Ishikawa (cell line): ENCODE data around the gene KRTAP26-1.

Experiments used
- CEBPB ChIP-seq: IDR thresholded peaks from 2 replicates; pipeline ENCODE4 v1.6.1; 2012
- EGR1 ChIP-seq: IDR thresholded peaks from 2 replicates; pipeline ENCODE4 v1.6.1; 2012
- TAF1 ChIP-seq: IDR thresholded peaks from 2 replicates; pipeline ENCODE4 v1.6.1; 2012; ENCODE audit warnings: low read depth, mild to moderate bottlenecking

DNA sequence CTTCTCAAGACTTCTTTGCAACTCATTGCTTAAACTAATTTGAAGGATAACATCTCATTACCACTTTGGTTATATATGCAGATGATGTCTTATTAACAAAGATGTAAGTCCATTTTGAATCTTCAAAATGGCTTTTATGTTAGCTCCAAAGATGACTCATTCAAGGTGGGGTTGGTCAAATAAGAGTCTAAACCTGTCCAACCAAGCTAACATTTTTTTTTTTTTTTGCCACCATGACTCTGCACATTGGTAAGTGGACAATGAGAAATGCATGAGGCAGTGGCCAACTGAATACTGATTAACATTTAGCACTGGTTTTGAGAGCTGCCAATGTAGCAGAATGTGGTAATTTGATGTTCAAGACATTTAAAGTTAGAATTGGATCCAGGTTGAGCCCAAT is 17.7 kb upstream of the KRTAP26-1 start:
- TF ChIP-seq EGR1 = no peak
- TF ChIP-seq CEBPB = no peak
- no peak for TF ChIP-seq TAF1
